HFFc6 (cell line): ENCODE results near the gene TMEM258. TPM values are rescaled to one million over a fixed set of nuclear protein-coding genes. Genes with fewer than 3 reads are reported as not detected.

Experiments
- DNase-seq: peaks from one replicate; pipeline ENCODE4 v3.0.0-alpha.2; 2018
- H3K27ac Mint-ChIP-seq: 2 replicates; pipeline ENCODE4 v1.8.0; 2020; ENCODE audit warnings: mild to moderate bottlenecking, mixed read lengths
- H3K27me3 Mint-ChIP-seq: 2 replicates; pipeline ENCODE4 v1.8.0; 2021; ENCODE audit warnings: mild to moderate bottlenecking, moderate library complexity, mixed read lengths; ENCODE audit not compliant: insufficient read depth
- H3K36me3 Mint-ChIP-seq: 2 replicates; pipeline ENCODE4 v1.8.0; 2021; ENCODE audit warnings: low read depth, mixed read lengths
- H3K4me1 Mint-ChIP-seq: 2 replicates; pipeline ENCODE4 v1.8.0; 2020; ENCODE audit warnings: low read depth, mixed read lengths
- H3K4me3 Mint-ChIP-seq: 2 replicates; pipeline ENCODE4 v1.8.0; 2020; ENCODE audit warnings: mild to moderate bottlenecking, moderate library complexity, mixed read lengths
- H3K9me3 Mint-ChIP-seq: 2 replicates; pipeline ENCODE4 v1.8.0; 2020; ENCODE audit warnings: mild to moderate bottlenecking, mixed read lengths
- total RNA-seq, 6 experiments: library from RNA; stranded (reverse); fragmentation: NEBNext Ultra II Directional; extraction: Animal tissue kit (Norgen Biotek cat#: 25700); gene quantifications; 2 replicates in 1 of 6; 3 replicates in 5 of 6; pipeline ENCODE4 v1.2.3, GENCODE V29; 2021
- TF ChIP-seq, protein P1 (sequence below): fragments of 200-600 bp; sonication (generic); IDR thresholded peaks from 2 replicates; pipeline ENCODE4 v1.5.0; 2021; ENCODE audit warnings: antibody characterized with exemption, mild to moderate bottlenecking

TMEM258 gene
- total RNA-seq, 6 experiments from 2014 or later, result 134 to 173 (median 145) TPM

DNA sequence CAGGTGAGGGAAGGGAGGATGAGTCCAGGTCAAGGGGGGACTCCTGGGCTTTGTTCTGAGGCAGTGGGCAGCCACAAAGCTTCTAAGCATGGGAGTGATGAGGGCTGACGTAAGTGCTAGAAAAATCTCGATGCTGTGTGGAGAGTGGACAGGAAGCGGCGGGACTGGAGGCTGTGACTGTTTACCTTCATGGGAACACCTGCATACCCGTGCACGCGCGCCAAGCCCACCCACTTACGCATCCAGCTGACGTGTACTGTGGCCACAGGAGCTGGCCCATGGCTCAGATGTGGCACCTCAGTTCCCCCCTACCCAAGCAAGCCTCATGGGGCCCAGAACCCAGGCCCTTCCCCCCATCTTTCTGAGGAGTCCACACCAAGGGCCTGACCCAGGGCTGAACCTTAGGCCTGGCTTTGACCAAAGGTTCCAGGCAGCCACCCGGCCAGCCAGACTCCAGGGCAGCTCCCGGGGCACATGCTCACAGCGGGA, 26.0 kb downstream of the TMEM258 start:
- Mint-ChIP-seq H3K27me3 (peaks cover 13% of the 10 kb centered on the region), H3K36me3 (no peaks in the 10 kb centered on the region), H3K4me3 (no peak overlapping the region), H3K9me3 (no peaks in the 10 kb centered on the region), H3K27ac (no peak overlapping the region), H3K4me1 (no peaks in the 10 kb centered on the region)
- TF ChIP-seq, protein P1, sequence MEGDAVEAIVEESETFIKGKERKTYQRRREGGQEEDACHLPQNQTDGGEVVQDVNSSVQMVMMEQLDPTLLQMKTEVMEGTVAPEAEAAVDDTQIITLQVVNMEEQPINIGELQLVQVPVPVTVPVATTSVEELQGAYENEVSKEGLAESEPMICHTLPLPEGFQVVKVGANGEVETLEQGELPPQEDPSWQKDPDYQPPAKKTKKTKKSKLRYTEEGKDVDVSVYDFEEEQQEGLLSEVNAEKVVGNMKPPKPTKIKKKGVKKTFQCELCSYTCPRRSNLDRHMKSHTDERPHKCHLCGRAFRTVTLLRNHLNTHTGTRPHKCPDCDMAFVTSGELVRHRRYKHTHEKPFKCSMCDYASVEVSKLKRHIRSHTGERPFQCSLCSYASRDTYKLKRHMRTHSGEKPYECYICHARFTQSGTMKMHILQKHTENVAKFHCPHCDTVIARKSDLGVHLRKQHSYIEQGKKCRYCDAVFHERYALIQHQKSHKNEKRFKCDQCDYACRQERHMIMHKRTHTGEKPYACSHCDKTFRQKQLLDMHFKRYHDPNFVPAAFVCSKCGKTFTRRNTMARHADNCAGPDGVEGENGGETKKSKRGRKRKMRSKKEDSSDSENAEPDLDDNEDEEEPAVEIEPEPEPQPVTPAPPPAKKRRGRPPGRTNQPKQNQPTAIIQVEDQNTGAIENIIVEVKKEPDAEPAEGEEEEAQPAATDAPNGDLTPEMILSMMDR, result no peak
- peak; percentile 8 for DNase-seq

DNA sequence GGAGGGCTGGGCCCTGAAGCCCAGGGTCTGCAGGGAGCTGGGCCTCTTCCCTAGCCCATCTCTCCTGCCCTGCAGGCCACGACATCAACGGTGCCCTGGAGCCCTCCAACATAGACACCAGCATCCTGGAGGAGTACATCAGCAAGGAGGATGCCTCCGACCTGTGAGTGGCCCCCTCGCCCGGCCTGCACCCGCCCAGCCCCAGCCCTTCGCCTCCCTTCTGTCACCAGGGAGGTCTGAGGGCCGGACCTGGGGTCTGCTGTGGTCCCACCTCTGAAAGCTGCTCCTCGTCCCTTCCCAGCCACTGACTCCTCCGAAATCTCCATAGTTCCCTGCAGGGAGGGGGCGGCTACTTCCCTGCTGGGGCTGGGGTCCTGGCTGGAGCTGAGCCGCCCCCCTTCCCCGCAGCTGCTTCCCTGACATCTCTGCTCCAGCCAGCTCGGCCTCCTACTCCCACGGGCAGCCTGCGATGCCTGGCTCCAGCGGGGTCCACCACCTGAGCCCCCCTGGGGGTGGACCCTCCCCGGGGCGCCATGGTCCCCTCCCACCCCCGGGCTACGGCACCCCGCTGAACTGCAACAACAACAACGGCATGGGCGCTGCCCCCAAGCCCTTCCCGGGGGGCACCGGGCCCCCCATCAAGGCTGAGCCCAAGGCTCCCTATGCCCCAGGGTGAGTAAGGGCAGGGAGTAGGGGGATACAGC, 26.7 kb downstream of the TMEM258 start:
- no peak for DNase-seq
- Mint-ChIP-seq H3K27ac (no peak overlapping the region), H3K36me3 (no peaks in the 10 kb centered on the region), H3K4me1 (no peaks in the 10 kb centered on the region), H3K27me3 (peaks cover 13% of the 10 kb centered on the region), H3K9me3 (no peaks in the 10 kb centered on the region), H3K4me3 (no peak overlapping the region)
- TF ChIP-seq, protein P1, result no peak

- H3K9me3 Mint-ChIP-seq, result no peaks in the 10 kb centered on the region
- peaks cover 18% of the 10 kb centered on the region for H3K27me3 Mint-ChIP-seq
- no peak for DNase-seq
- no peak overlapping the region for H3K4me3 Mint-ChIP-seq
- TF ChIP-seq, protein P1, result no peak; the same call in 1 of the 2 replicates
- no peaks in the 10 kb centered on the region for H3K36me3 Mint-ChIP-seq
- H3K4me1 Mint-ChIP-seq, result no peaks in the 10 kb centered on the region
- no peak overlapping the region for H3K27ac Mint-ChIP-seq
Measured at GRCh38 chr11:61764606-61765260, 27.7 kb downstream of the TMEM258 start.

DNA sequence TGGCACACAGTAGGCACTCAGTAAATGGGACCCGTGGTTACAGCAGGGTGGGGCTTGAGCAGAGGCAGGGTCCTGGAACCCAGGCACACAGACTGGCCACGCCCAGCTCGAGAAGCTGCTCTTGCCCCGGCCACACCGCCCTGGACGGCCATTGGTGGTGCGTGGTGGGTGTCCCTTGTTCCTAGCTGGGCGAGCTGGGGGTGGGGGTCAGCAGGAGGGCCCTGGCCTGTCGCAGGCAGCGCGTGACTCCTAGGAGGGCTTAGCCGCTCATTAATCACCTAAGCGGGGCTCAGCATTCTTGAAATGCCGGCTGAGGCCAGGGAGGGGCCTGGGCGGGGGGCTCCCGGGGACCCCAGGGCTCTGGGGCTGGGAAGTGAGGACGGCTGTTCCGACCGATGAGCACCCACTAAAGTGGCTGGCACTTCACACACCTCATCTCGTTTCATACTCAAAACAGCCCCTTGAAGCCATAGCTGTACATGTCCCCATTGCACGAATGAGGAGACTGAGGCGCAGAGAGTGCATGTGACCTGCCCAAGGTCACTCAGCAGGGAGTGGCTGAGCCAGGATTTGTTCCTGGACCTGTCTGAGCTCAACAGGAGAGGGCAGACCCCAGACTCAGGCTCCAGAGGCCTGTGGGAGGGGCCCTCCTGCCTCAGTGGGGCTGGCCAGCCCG, 28.3 kb downstream of the TMEM258 start:
- H3K9me3 Mint-ChIP-seq, result no peaks in the 10 kb centered on the region
- H3K4me3 Mint-ChIP-seq, result no peak overlapping the region
- no peaks in the 10 kb centered on the region for H3K36me3 Mint-ChIP-seq
- TF ChIP-seq, protein P1, result no peak
- H3K27ac Mint-ChIP-seq, result no peak overlapping the region
- DNase-seq, result no peak
- no peaks in the 10 kb centered on the region for H3K4me1 Mint-ChIP-seq
- peaks cover 18% of the 10 kb centered on the region for H3K27me3 Mint-ChIP-seq

GRCh38 chr11:61762798-61763197, 29.6 kb downstream of the TMEM258 start:
- H3K4me1 Mint-ChIP-seq, result no peaks in the 10 kb centered on the region
- no peak overlapping the region for H3K4me3 Mint-ChIP-seq
- H3K27me3 Mint-ChIP-seq, result peaks cover 18% of the 10 kb centered on the region
- TF ChIP-seq, protein P1, result no peak
- H3K9me3 Mint-ChIP-seq, result no peaks in the 10 kb centered on the region
- no peaks in the 10 kb centered on the region for H3K36me3 Mint-ChIP-seq
- DNase-seq, result no peak
- H3K27ac Mint-ChIP-seq, result no peak overlapping the region
